Stimulated activated CD4-positive, alpha-beta T cell treated with anti-CD3 and anti-CD28 coated beads, TNF-alpha, amount 100 ng/mL, for 1 hour (primary cell): ENCODE data around the gene HMOX2.
A peak's percentile ranks its signal among the peaks of the same experiment; 100 is the strongest.

Experiments used
- DNase-seq, 3 donors: peaks; one replicate each; pipeline ENCODE4 v3.0.0-alpha.2; 2020; ENCODE audit warnings: low read depth in 3 of 3, low spot score in 1 of 3

Gene HMOX2

GRCh38 chr16:4522051-4522581 lies 45.9 kb downstream of the HMOX2 start:
- no peak for DNase-seq

GRCh38 chr16:4523686-4524085 lies 47.5 kb downstream of the HMOX2 start:
- no peak for DNase-seq

GRCh38 chr16:4524571-4524970 lies 48.4 kb downstream of the HMOX2 start:
- DNase-seq = no peak

- no peak for DNase-seq
Measured at GRCh38 chr16:4525069-4525468, 48.9 kb downstream of the HMOX2 start.

GRCh38 chr16:4525634-4526277 lies 49.6 kb downstream of the HMOX2 start:
- no peak for DNase-seq

- DNase-seq = no peak
Measured at GRCh38 chr16:4529085-4530060, 53.2 kb downstream of the HMOX2 start.

- DNase-seq = no peak
Measured at GRCh38 chr16:4531811-4532210, 55.6 kb downstream of the HMOX2 start.

- no peak for DNase-seq
Measured at GRCh38 chr16:4532238-4532637, 56.0 kb downstream of the HMOX2 start.

- DNase-seq = no peak
Measured at GRCh38 chr16:4533490-4533889, 57.3 kb downstream of the HMOX2 start.

GRCh38 chr16:4534151-4534790 lies 58.1 kb downstream of the HMOX2 start:
- DNase-seq = no peak

GRCh38 chr16:4535627-4536108 lies 59.5 kb downstream of the HMOX2 start:
- DNase-seq = no peak

GRCh38 chr16:4536391-4537106 lies 60.4 kb downstream of the HMOX2 start:
- DNase-seq = no peak

- DNase-seq = peak in 1 of 3 donors; percentile 9
Measured at GRCh38 chr16:4537376-4538343, 61.5 kb downstream of the HMOX2 start.

- DNase-seq = peak; percentile 83 to 95 (median 87)
Measured at GRCh38 chr16:4538350-4539235, 62.4 kb downstream of the HMOX2 start, which contains the start of gene CDIP1. CDIP1 (minus strand) TSS chr16:4538773; CDS start chr16:4514130, 24,643 bp downstream.

GRCh38 chr16:4539716-4540284 lies 63.6 kb downstream of the HMOX2 start:
- no peak for DNase-seq

- no peak for DNase-seq
Measured at GRCh38 chr16:4544473-4544872, 68.3 kb downstream of the HMOX2 start.

- no peak for DNase-seq
Measured at GRCh38 chr16:4548124-4548523, 71.9 kb downstream of the HMOX2 start.

- DNase-seq = no peak
Measured at GRCh38 chr16:4550591-4550990, 74.4 kb downstream of the HMOX2 start.
